GM21717 (cell line): ENCODE measurements around the gene SORCS1.

Source experiments
- ATAC-seq: cut with Tn5 transposase; IDR thresholded peaks from one replicate; pipeline ENCODE4 v1.9.1; 2021; ENCODE audit warnings: mild to moderate bottlenecking, moderate library complexity; ENCODE audit not compliant: unreplicated experiment

The SORCS1 gene

GRCh38 chr10:106625751-106626150 is 538.8 kb downstream of the SORCS1 start:
- ATAC-seq, result no peak

- ATAC-seq, result no peak
Measured at GRCh38 chr10:106619346-106619745, 545.2 kb downstream of the SORCS1 start.

GRCh38 chr10:106618646-106619045 is 545.9 kb downstream of the SORCS1 start:
- no peak for ATAC-seq

- ATAC-seq, result no peak
Measured at GRCh38 chr10:106615081-106615480, 549.4 kb downstream of the SORCS1 start.

- no peak for ATAC-seq
Measured at GRCh38 chr10:106614293-106614692, 550.2 kb downstream of the SORCS1 start.

- ATAC-seq, result no peak
Measured at GRCh38 chr10:106612381-106612780, 552.1 kb downstream of the SORCS1 start.

GRCh38 chr10:106609470-106610266 is 554.8 kb downstream of the SORCS1 start:
- ATAC-seq, result no peak

GRCh38 chr10:106608066-106608465 is 556.4 kb downstream of the SORCS1 start:
- ATAC-seq, result no peak

- ATAC-seq, result no peak
Measured at GRCh38 chr10:106595281-106595680, 569.2 kb downstream of the SORCS1 start.

- no peak for ATAC-seq
Measured at GRCh38 chr10:106593876-106594275, 570.6 kb downstream of the SORCS1 start.

GRCh38 chr10:106592396-106592795 is 572.1 kb downstream of the SORCS1 start:
- no peak for ATAC-seq

GRCh38 chr10:106582291-106582690 is 582.2 kb downstream of the SORCS1 start:
- ATAC-seq, result no peak

GRCh38 chr10:106577756-106578155 is 586.8 kb downstream of the SORCS1 start:
- ATAC-seq, result no peak

- no peak for ATAC-seq
Measured at GRCh38 chr10:106577266-106577665, 587.2 kb downstream of the SORCS1 start.

- ATAC-seq, result no peak
Measured at GRCh38 chr10:106576534-106576933, 588.0 kb downstream of the SORCS1 start.

GRCh38 chr10:106573106-106573505 is 591.4 kb downstream of the SORCS1 start:
- ATAC-seq, result no peak

GRCh38 chr10:106571192-106571946 is 593.1 kb downstream of the SORCS1 start:
- ATAC-seq, result no peak

- no peak for ATAC-seq
Measured at GRCh38 chr10:106570268-106570667, 594.2 kb downstream of the SORCS1 start.

- ATAC-seq, result no peak
Measured at GRCh38 chr10:106567629-106568028, 596.9 kb downstream of the SORCS1 start.

GRCh38 chr10:106566873-106567272 is 597.6 kb downstream of the SORCS1 start:
- ATAC-seq, result no peak

- no peak for ATAC-seq
Measured at GRCh38 chr10:106565546-106565945, 599.0 kb downstream of the SORCS1 start.

GRCh38 chr10:106563384-106563783 is 601.1 kb downstream of the SORCS1 start:
- no peak for ATAC-seq
